DOHH2 (cell line): Measurements from ENCODE around the gene RNGTT.

ENCODE experiments used
- CTCF ChIP-seq: fragments of 200-600 bp; sonication (generic); IDR thresholded peaks from one replicate; pipeline ENCODE4 v1.5.1; 2014; ENCODE audit warnings: antibody characterized with exemption, mild to moderate bottlenecking, low read depth, low read length; ENCODE audit not compliant: poor library complexity, severe bottlenecking
- EZH2phosphoT487 ChIP-seq: fragments of 200-600 bp; sonication (generic); IDR thresholded peaks from 2 replicates; pipeline ENCODE4 v1.6.1; 2017; ENCODE audit warnings: borderline replicate concordance, mild to moderate bottlenecking, antibody characterized with exemption, low read length, moderate library complexity, mixed read lengths

GRCh38 chr6:88574031-88574430 is 389.4 kb downstream of the RNGTT start:
- no peak for TF ChIP-seq CTCF
- TF ChIP-seq EZH2phosphoT487: no peak
